Vagina (tissue), 2 donors: ENCODE measurements around the gene PEX11B. TPM values are rescaled to one million over a fixed set of nuclear protein-coding genes. Genes with fewer than 3 reads are reported as not detected.

Experiments
- DNase-seq, 2 donors: peaks; one replicate each; pipeline ENCODE4 v3.0.0-alpha.2; 2017; ENCODE audit errors: extremely low spot score in 2 of 2
- H3K27ac ChIP-seq: fragments of 200-600 bp; sonication (generic); one replicate; pipeline ENCODE4 v1.5.1; 2019
- H3K27me3 ChIP-seq: fragments of 200-600 bp; sonication (generic); one replicate; pipeline ENCODE4 v1.5.1; 2019
- H3K36me3 ChIP-seq, 2 donors: fragments of 200-600 bp; sonication (generic); one replicate each; pipeline ENCODE4 v1.5.1; 2017 to 2019
- H3K4me1 ChIP-seq: fragments of 200-600 bp; sonication (generic); one replicate; pipeline ENCODE4 v1.5.1; 2019
- H3K4me3 ChIP-seq, 2 donors: fragments of 200-600 bp; sonication (generic); 1 replicate in 1 of 2; 2 replicates in 1 of 2; pipeline ENCODE4 v1.5.1; 2016 to 2019
- H3K9me3 ChIP-seq: fragments of 200-600 bp; sonication (generic); one replicate; pipeline ENCODE4 v1.5.1; 2019
- CTCF ChIP-seq, 3 experiments: fragments of 450-650 bp in 2 of 3; fragments of 200-600 bp in 1 of 3; sonication (generic) in 1 of 3; IDR thresholded peaks; one replicate each; pipeline ENCODE4 v1.5.1; 2017 to 2019; ENCODE audit warnings: antibody characterized with exemption in 3 of 3, mild to moderate bottlenecking in 2 of 3, moderate library complexity in 2 of 3
- POLR2A ChIP-seq, 2 donors: fragments of 450-650 bp; IDR thresholded peaks; one replicate each; pipeline ENCODE4 v1.6.1; 2017; ENCODE audit warnings: antibody characterized with exemption in 2 of 2, mild to moderate bottlenecking in 2 of 2, moderate library complexity in 2 of 2
- POLR2AphosphoS5 ChIP-seq, 2 donors: sonication (generic); formaldehyde crosslinking; IDR thresholded peaks; one replicate each; pipeline ENCODE4 v1.9.0; 2017; ENCODE audit warnings: antibody characterized with exemption in 2 of 2, mild to moderate bottlenecking in 2 of 2, low read depth in 1 of 2; ENCODE audit not compliant: insufficient read depth in 1 of 2
- intact Hi-C: fragments of 100-400 bp; cut with DNase I; formaldehyde crosslinking; loops from one replicate; pipeline ENCODE4 v1.15.1; 2023
- total RNA-seq: library from RNA; depleted of rRNA; stranded (reverse); fragments of >200 nt; gene quantifications from one replicate; pipeline ENCODE4 v1.2.3, GENCODE V29; 2016

PEX11B gene
- total RNA-seq, 1 donor from 2014 or later: 23.6 TPM

- Histone ChIP-seq H3K9me3 (no peaks in the 10 kb centered on the region), H3K27ac (peak overlapping the region; percentile 95), H3K36me3 (peaks cover 0 to 4% of the 10 kb centered on the region in 2 donors), H3K27me3 (no peaks in the 10 kb centered on the region), H3K4me3 (peak overlapping the region; percentile 72 to 84), H3K4me1 (peaks cover 57% of the 10 kb centered on the region)
- intact Hi-C loops: loop anchor here (5.0 kb wide), 1 partner anchor 46 kb away; the partner anchor contains the start of gene PEX11B
- TF ChIP-seq CTCF (IDR thresholded peaks at IDR 0.05) (no peak), POLR2AphosphoS5 (IDR thresholded peaks at IDR 0.05; ENCODE audit: insufficient read depth in 1 of 2, low read depth in 1 of 2) (no peak), POLR2A (IDR thresholded peaks at IDR 0.05) (no peak)
- no peak for DNase-seq
Measured at GRCh38 chr1:145963265-145964019, 44.9 kb upstream of the PEX11B start.

- Histone ChIP-seq H3K36me3 (peaks cover 0 to 3% of the 10 kb centered on the region in 2 donors), H3K4me3 (peak overlapping the region; percentile 63 to 84), H3K27ac (peak overlapping the region; percentile 95), H3K4me1 (peaks cover 57% of the 10 kb centered on the region), H3K27me3 (no peaks in the 10 kb centered on the region), H3K9me3 (no peaks in the 10 kb centered on the region)
- TF ChIP-seq POLR2AphosphoS5 (IDR thresholded peaks at IDR 0.05; ENCODE audit: insufficient read depth in 1 of 2, low read depth in 1 of 2) (peak in 1 of 2 donors; percentile 69), POLR2A (IDR thresholded peaks at IDR 0.05) (no peak), CTCF (IDR thresholded peaks at IDR 0.05) (no peak)
- intact Hi-C loops: loop anchor here (5.0 kb wide), 1 partner anchor 45 kb away; the partner anchor contains the start of gene PEX11B
- no peak for DNase-seq
Measured at GRCh38 chr1:145962157-145963102, 43.9 kb upstream of the PEX11B start.

DNA sequence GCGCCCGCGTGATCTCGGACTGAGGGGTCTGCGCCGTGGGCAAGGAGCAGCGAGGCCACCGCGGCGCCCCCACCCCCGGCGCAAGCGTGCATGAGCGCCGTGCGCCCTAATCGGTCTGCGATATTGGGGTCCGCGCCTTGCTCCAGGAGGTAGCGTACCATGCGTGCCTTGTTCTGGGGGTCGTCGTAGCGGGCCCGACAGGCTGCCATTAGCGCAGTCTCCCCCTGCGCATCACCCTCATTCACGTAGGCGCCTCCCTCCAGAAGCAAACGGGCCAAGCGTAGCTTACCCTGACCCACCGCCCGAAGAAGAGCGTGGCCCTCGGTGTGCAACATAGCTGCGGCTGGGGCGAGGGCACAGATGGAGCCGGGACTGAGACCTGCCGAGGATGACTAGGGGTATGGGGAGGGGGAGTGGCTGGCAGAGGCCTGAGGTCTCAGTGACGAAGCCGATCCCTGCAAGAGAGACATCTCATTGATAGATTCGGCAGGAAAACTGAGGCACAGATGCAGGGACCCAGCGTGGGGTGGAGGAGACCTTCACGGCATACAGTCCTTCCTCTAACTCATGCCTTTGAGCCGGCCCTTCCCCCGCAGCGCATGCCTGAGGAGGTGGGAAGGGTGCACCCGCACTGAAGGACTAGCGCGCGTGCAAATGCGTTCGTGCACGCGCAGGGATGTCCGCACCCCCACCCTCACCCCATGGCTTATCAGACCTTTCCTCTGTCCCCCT lies 43.1 kb upstream of the PEX11B start:
- H3K4me1 ChIP-seq: peaks cover 62% of the 10 kb centered on the region
- peak overlapping the region; percentile 95 for H3K27ac ChIP-seq
- no peaks in the 10 kb centered on the region for H3K9me3 ChIP-seq
- H3K27me3 ChIP-seq: no peaks in the 10 kb centered on the region
- no peak for TF ChIP-seq CTCF (IDR thresholded peaks at IDR 0.05)
- TF ChIP-seq POLR2AphosphoS5 (IDR thresholded peaks at IDR 0.05; ENCODE audit: insufficient read depth in 1 of 2, low read depth in 1 of 2): peak in 1 of 2 donors; percentile 47
- intact Hi-C loops: loop anchor here (5.0 kb wide), 1 partner anchor 44 kb away; the partner anchor contains the start of gene PEX11B
- H3K4me3 ChIP-seq: peak overlapping the region; percentile 63 to 84
- no peaks in the 10 kb centered on the region for H3K36me3 ChIP-seq
- no peak for DNase-seq

- TF ChIP-seq POLR2A (IDR thresholded peaks at IDR 0.05): no peak
- TF ChIP-seq POLR2AphosphoS5 (IDR thresholded peaks at IDR 0.05; ENCODE audit: insufficient read depth in 1 of 2, low read depth in 1 of 2): no peak
- TF ChIP-seq CTCF (IDR thresholded peaks at IDR 0.05): no peak
- Histone ChIP-seq H3K36me3 (no peaks in the 10 kb centered on the region), H3K27me3 (no peaks in the 10 kb centered on the region), H3K27ac (peak overlapping the region; percentile 95), H3K9me3 (no peaks in the 10 kb centered on the region), H3K4me3 (peak overlapping the region; percentile 63 to 84), H3K4me1 (peaks cover 67% of the 10 kb centered on the region)
- intact Hi-C loops: loop anchor here (5.0 kb wide), 1 partner anchor 44 kb away; the partner anchor contains the start of gene PEX11B
- no peak for DNase-seq
Measured at GRCh38 chr1:145961109-145961424, 42.5 kb upstream of the PEX11B start.
